Retinal pigment epithelial cell (primary cell): ENCODE results near the gene TRIB2.

Source experiments
- DNase-seq: peaks from one replicate; pipeline ENCODE4 v3.0.0-alpha.2; 2010; ENCODE audit warnings: low read depth
- H3K4me3 ChIP-seq: 2 replicates; pipeline ENCODE4 v1.5.1; 2011; ENCODE audit warnings: mild to moderate bottlenecking, low read length, control low read depth, moderate library complexity
- TF ChIP-seq, protein P1 (sequence below): conservative IDR thresholded peaks from 2 replicates; pipeline ENCODE4 v1.5.1; 2011; ENCODE audit warnings: low read depth, low read length, control low read depth, inconsistent platforms

TRIB2 gene

DNA sequence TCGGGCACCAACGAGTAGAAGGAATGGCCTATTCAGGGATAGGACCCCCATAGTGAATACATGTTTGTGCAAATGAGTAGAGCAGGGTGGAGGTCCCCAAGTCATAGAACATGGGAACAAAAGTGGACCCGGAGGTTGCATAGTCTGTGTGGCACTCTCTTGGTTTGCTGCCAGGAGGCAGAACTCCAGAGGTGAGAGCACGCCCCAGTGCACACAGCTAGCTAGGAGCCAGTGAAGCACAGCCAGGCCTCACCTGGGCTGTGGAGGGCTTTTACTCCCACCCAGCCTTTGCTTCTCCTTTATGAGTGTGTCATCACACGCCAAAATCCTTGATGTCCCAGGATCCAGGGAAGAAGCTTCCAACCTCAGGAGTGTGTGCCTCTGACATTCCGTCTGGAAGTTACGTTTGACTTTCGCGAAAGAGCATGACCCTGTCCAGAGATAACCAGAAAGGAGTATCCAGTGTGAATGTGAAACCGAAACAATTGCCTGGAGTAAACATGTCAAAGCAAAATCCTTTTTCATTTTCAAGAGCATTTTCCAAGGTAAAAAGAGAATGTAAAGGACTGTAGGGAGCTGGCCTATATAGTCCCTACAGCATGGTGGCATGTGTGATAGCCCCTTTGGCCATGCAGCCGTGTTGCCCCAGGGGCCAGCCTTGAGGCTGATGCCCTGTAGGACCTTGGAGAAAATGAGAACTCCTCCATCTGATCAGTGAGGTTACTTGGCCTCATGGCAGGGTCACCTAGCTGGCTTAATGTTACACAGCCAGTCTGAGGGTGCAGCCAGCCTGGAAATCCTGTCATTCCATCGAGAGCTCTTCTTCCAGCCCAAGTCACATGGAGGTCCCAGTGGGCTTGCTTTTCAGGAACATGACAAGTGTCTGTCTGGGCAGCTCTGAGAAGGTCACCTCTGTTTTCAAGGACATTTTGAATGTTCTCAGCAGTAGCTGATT is 8.8 kb downstream of the TRIB2 start:
- H3K4me3 ChIP-seq = no peak overlapping the region
- no peak for DNase-seq
- TF ChIP-seq, protein P1, sequence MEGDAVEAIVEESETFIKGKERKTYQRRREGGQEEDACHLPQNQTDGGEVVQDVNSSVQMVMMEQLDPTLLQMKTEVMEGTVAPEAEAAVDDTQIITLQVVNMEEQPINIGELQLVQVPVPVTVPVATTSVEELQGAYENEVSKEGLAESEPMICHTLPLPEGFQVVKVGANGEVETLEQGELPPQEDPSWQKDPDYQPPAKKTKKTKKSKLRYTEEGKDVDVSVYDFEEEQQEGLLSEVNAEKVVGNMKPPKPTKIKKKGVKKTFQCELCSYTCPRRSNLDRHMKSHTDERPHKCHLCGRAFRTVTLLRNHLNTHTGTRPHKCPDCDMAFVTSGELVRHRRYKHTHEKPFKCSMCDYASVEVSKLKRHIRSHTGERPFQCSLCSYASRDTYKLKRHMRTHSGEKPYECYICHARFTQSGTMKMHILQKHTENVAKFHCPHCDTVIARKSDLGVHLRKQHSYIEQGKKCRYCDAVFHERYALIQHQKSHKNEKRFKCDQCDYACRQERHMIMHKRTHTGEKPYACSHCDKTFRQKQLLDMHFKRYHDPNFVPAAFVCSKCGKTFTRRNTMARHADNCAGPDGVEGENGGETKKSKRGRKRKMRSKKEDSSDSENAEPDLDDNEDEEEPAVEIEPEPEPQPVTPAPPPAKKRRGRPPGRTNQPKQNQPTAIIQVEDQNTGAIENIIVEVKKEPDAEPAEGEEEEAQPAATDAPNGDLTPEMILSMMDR = no peak

DNA sequence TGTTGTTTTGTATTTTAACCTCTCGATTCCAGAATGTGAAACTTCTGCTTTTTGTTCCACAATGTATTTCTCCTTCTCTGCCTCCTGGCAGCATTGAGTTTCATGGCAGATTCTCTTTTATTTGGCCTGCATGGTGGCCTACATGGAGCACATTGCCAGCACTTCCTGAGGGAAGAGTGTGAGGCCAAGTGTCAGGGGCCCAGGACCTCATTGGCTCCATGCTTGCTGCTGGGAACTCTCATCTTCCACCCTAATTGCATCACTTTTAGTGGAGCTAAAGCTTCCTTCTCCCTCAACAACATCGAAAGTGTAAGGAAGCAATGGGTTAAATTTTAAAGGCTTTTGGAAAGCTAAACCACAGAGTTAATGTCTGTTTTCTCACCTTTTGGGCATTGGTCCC is 9.5 kb downstream of the TRIB2 start:
- DNase-seq = no peak
- TF ChIP-seq, protein P1 = no peak
- no peak overlapping the region for H3K4me3 ChIP-seq

GRCh38 chr2:12727065-12727464 is 10.3 kb downstream of the TRIB2 start:
- no peak overlapping the region for H3K4me3 ChIP-seq
- DNase-seq = no peak

GRCh38 chr2:12727641-12728040 is 10.9 kb downstream of the TRIB2 start:
- H3K4me3 ChIP-seq = no peak overlapping the region
- TF ChIP-seq, protein P1 = no peak
- no peak for DNase-seq

More at GRCh38 chr2:12727065-12727464, 10.3 kb downstream of the TRIB2 start:
- TF ChIP-seq, protein P1 = no peak

DNA sequence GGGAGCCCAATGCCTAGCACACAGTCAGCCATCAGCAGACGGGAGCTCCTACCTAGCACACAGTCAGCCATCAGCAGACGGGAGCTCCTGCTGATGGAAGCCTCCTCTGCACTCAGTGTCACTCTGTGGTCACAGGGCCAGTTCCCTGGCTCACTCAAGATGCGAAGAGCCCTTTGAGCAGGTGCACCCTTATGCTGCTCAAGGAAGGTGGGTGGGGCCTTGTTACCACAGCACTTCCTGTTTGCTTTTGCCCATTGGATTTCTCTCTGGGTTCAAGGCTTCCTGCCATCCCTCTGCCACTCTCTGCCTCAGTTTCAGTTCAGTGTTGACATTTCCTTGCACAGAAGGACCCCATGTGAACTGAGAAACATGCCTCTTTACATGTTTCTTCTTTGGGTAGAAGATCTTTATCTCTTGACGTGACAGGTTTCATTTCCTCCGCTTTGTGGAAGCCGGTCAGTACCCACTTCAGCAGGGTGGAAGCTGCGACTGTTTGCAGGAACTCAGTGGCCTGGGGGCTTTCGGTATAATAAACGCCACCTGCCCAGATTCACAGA is 11.6 kb downstream of the TRIB2 start:
- H3K4me3 ChIP-seq = no peak overlapping the region
- no peak for DNase-seq
- TF ChIP-seq, protein P1 = no peak

DNA sequence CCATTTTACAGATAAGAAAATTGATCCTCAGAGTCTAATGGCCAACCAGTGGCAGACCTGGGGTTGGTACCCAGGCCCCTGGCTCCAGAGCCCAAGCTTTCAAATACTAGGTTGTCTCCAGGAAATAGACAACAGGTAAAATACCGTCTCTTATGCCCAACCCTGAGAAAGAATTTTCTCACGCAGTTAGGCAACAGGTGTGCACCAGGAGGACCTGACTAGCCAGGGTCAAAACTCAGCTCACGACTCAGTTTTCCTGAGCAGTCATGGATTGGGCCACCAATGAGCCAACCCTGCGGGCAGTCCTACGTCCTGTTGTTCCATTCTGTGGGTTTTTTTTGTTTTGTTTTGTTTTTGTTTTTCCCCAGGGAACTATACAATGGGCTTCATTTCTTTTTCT is 13.5 kb downstream of the TRIB2 start:
- TF ChIP-seq, protein P1 = no peak
- DNase-seq = no peak
- H3K4me3 ChIP-seq = no peak overlapping the region
